Mesenchymal stem cell (in vitro differentiated cells and primary cell): ENCODE measurements around the gene CCR4.
"Not testable (repeated sequence)": the region's sequence is repeated elsewhere in the genome, so short reads cannot be mapped to it uniquely, and the experiment has no call there.

Experiments used
- DNase-seq: peaks from one replicate; pipeline ENCODE4 v3.0.0-alpha.2; 2013
- H2AFZ ChIP-seq: one replicate; pipeline ENCODE4 v1.6.1; 2013; ENCODE audit warnings: low read depth, mild to moderate bottlenecking, control low read depth, inconsistent platforms, low read length, moderate library complexity
- H2AK5ac ChIP-seq: 2 replicates; pipeline ENCODE4 v1.6.1; 2013; ENCODE audit warnings: low read length, moderate library complexity, mild to moderate bottlenecking, inconsistent platforms; ENCODE audit not compliant: severe bottlenecking
- H2BK120ac ChIP-seq: one replicate; pipeline ENCODE4 v1.6.1; 2013; ENCODE audit warnings: low read depth, mild to moderate bottlenecking, inconsistent platforms, low read length, moderate library complexity
- H2BK12ac ChIP-seq, 2 experiments: one replicate each; pipeline ENCODE4 v1.6.1; 2013; ENCODE audit warnings: inconsistent platforms in 2 of 2, low read length in 2 of 2, mild to moderate bottlenecking in 2 of 2, moderate library complexity in 2 of 2, control low read depth in 1 of 2
- H2BK15ac ChIP-seq: one replicate; pipeline ENCODE4 v1.6.1; 2013; ENCODE audit warnings: mild to moderate bottlenecking, low read depth, inconsistent platforms; ENCODE audit not compliant: poor library complexity, severe bottlenecking
- H2BK5ac ChIP-seq: 2 replicates; pipeline ENCODE4 v1.6.1; 2013; ENCODE audit warnings: low read depth, mild to moderate bottlenecking, low read length, control low read depth, inconsistent platforms; ENCODE audit not compliant: poor library complexity, severe bottlenecking
- H3K14ac ChIP-seq, 2 experiments: one replicate each; pipeline ENCODE4 v1.6.1; 2013; ENCODE audit warnings: inconsistent platforms in 2 of 2, low read length in 2 of 2, control low read depth in 1 of 2, mild to moderate bottlenecking in 1 of 2, moderate library complexity in 1 of 2
- H3K18ac ChIP-seq, 2 experiments: one replicate each; pipeline ENCODE4 v1.6.1; 2013; ENCODE audit warnings: inconsistent platforms in 2 of 2, low read length in 2 of 2, control low read depth in 1 of 2, low read depth in 1 of 2, mild to moderate bottlenecking in 1 of 2
- H3K23ac ChIP-seq, 2 experiments: one replicate each; pipeline ENCODE4 v1.6.1; 2013; ENCODE audit warnings: inconsistent platforms in 2 of 2, low read length in 2 of 2, mild to moderate bottlenecking in 2 of 2, moderate library complexity in 2 of 2, control low read depth in 1 of 2
- H3K27ac ChIP-seq: 2 replicates; pipeline ENCODE4 v1.5.1; 2013; ENCODE audit warnings: mild to moderate bottlenecking, moderate library complexity, low read length, control low read depth, inconsistent platforms; ENCODE audit not compliant: poor library complexity, severe bottlenecking
- H3K27me3 ChIP-seq, 2 experiments: 2 replicates each; pipeline versions ENCODE4 v1.6.1 to v1.7.0; 2013; ENCODE audit warnings: low read length in 2 of 2, mild to moderate bottlenecking in 2 of 2, moderate library complexity in 2 of 2, control low read depth in 1 of 2, inconsistent platforms in 1 of 2; ENCODE audit not compliant: control insufficient read depth in 1 of 2, insufficient read depth in 1 of 2
- H3K36me3 ChIP-seq, 2 experiments: 2 replicates each; pipeline versions ENCODE4 v1.6.1 to v1.7.0; 2013; ENCODE audit warnings: low read length in 2 of 2, control low read depth in 1 of 2, inconsistent platforms in 1 of 2, low read depth in 1 of 2, mild to moderate bottlenecking in 1 of 2; ENCODE audit not compliant: insufficient read depth in 2 of 2, control insufficient read depth in 1 of 2
- H3K4ac ChIP-seq, 2 experiments: one replicate each; pipeline ENCODE4 v1.6.1; 2013; ENCODE audit warnings: inconsistent platforms in 2 of 2, low read length in 2 of 2, mild to moderate bottlenecking in 2 of 2, moderate library complexity in 2 of 2, control low read depth in 1 of 2, low read depth in 1 of 2
- H3K4me1 ChIP-seq: 2 replicates; pipeline ENCODE4 v1.6.1; 2013; ENCODE audit warnings: low read depth, low read length, control low read depth; ENCODE audit not compliant: control insufficient read depth, insufficient read depth
- H3K4me2 ChIP-seq: 2 replicates; pipeline ENCODE4 v1.6.1; 2013; ENCODE audit warnings: low read length, mild to moderate bottlenecking, inconsistent platforms; ENCODE audit not compliant: poor library complexity, severe bottlenecking
- H3K4me3 ChIP-seq, 2 experiments: 2 replicates each; pipeline versions ENCODE4 v1.5.1 to v1.7.0; 2013; ENCODE audit warnings: low read length in 2 of 2, mild to moderate bottlenecking in 2 of 2, control low read depth in 1 of 2, low read depth in 1 of 2; ENCODE audit not compliant: insufficient read depth in 1 of 2
- H3K79me1 ChIP-seq: replicated peaks from 2 replicates; pipeline ENCODE4 v1.6.1; 2013; ENCODE audit warnings: mild to moderate bottlenecking, control low read depth, low read length, inconsistent platforms; ENCODE audit not compliant: poor library complexity, severe bottlenecking
- H3K9ac ChIP-seq: 2 replicates; pipeline ENCODE4 v1.7.0; 2013; ENCODE audit warnings: mild to moderate bottlenecking, low read length, moderate library complexity
- H3K9me3 ChIP-seq: 2 replicates; pipeline ENCODE4 v1.7.0; 2013; ENCODE audit warnings: mild to moderate bottlenecking, low read length; ENCODE audit not compliant: control insufficient read depth
- H4K8ac ChIP-seq: one replicate; pipeline ENCODE4 v1.6.1; 2013; ENCODE audit warnings: inconsistent platforms, mild to moderate bottlenecking, low read length, moderate library complexity
- H4K91ac ChIP-seq: one replicate; pipeline ENCODE4 v1.6.1; 2013; ENCODE audit warnings: mild to moderate bottlenecking, low read length, inconsistent platforms
- WGBS: methylation state at CpG from one replicate; pipeline ENCODE4 v1.1.7; 2013; ENCODE audit warnings: mixed read lengths; 5-methylcytosine and 5-hydroxymethylcytosine counted together

Gene CCR4

GRCh38 chr3:32922078-32922477 is 29.4 kb upstream of the CCR4 start:
- H3K4me1 ChIP-seq, result no peaks in the 10 kb centered on the region
- H2BK120ac ChIP-seq, result no peak overlapping the region
- no peak overlapping the region for H2AFZ ChIP-seq
- no peaks in the 10 kb centered on the region for H3K36me3 ChIP-seq
- no peak overlapping the region for H3K4me2 ChIP-seq
- H3K14ac ChIP-seq, result no peak overlapping the region
- no peak overlapping the region for H2BK15ac ChIP-seq
- no peak overlapping the region for H3K27ac ChIP-seq
- H4K91ac ChIP-seq, result no peak overlapping the region
- H3K27me3 ChIP-seq, result peaks cover 5 to 9% of the 10 kb centered on the region in 2 experiments
- H3K4ac ChIP-seq, result no peak overlapping the region
- H3K9ac ChIP-seq, result no peak overlapping the region
- 82% methylated on average over 7 of the region's 7 CpGs for WGBS
- H2BK12ac ChIP-seq, result no peak overlapping the region
- DNase-seq, result no peak
- no peak overlapping the region for H4K8ac ChIP-seq
- no peak overlapping the region for H2AK5ac ChIP-seq
- peaks cover 10% of the 10 kb centered on the region for H3K9me3 ChIP-seq
- H3K79me1 ChIP-seq, result no peaks in the 10 kb centered on the region
- no peak overlapping the region for H3K18ac ChIP-seq
- no peak overlapping the region for H3K4me3 ChIP-seq
- no peak overlapping the region for H3K23ac ChIP-seq
- no peak overlapping the region for H2BK5ac ChIP-seq

- H2BK120ac ChIP-seq, result no peak overlapping the region
- H2BK12ac ChIP-seq, result no peak overlapping the region
- H2AFZ ChIP-seq, result no peak overlapping the region
- H3K9ac ChIP-seq, result no peak overlapping the region
- no peak overlapping the region for H3K4me3 ChIP-seq
- H3K79me1 ChIP-seq, result no peaks in the 10 kb centered on the region
- no peak overlapping the region for H3K18ac ChIP-seq
- 96% methylated on average over 3 of the region's 3 CpGs for WGBS
- H3K27me3 ChIP-seq, result no peaks in the 10 kb centered on the region
- no peak overlapping the region for H4K91ac ChIP-seq
- H3K14ac ChIP-seq, result no peak overlapping the region
- H3K36me3 ChIP-seq, result no peaks in the 10 kb centered on the region
- H4K8ac ChIP-seq, result no peak overlapping the region
- H3K4ac ChIP-seq, result no peak overlapping the region
- H3K4me1 ChIP-seq, result no peaks in the 10 kb centered on the region
- H3K4me2 ChIP-seq, result no peak overlapping the region
- no peaks in the 10 kb centered on the region for H3K9me3 ChIP-seq
- H3K27ac ChIP-seq, result no peak overlapping the region
- no peak overlapping the region for H2AK5ac ChIP-seq
- DNase-seq, result no peak
- no peak overlapping the region for H2BK15ac ChIP-seq
- no peak overlapping the region for H3K23ac ChIP-seq
- H2BK5ac ChIP-seq, result no peak overlapping the region
Measured at GRCh38 chr3:32930161-32930560, 21.3 kb upstream of the CCR4 start.

GRCh38 chr3:32931273-32931672 is 20.2 kb upstream of the CCR4 start:
- H3K27me3 ChIP-seq, H2BK12ac ChIP-seq, H2BK15ac ChIP-seq, H2BK120ac ChIP-seq, H3K36me3 ChIP-seq, H4K91ac ChIP-seq, H3K9ac ChIP-seq, H4K8ac ChIP-seq, H3K18ac ChIP-seq, H3K14ac ChIP-seq, H3K4ac ChIP-seq, H3K23ac ChIP-seq, H3K4me2 ChIP-seq, H2AK5ac ChIP-seq, H3K4me3 ChIP-seq, DNase-seq, H3K4me1 ChIP-seq, H2BK5ac ChIP-seq, H3K79me1 ChIP-seq, H3K27ac ChIP-seq, H2AFZ ChIP-seq, H3K9me3 ChIP-seq: not testable (repeated sequence)
- 75% methylated on average over 2 of the region's 2 CpGs for WGBS

GRCh38 chr3:32934150-32934742 is 17.2 kb upstream of the CCR4 start:
- Histone ChIP-seq H3K36me3 (no peaks in the 10 kb centered on the region), H3K18ac (no peak overlapping the region), H2AK5ac (no peak overlapping the region), H3K4ac (no peak overlapping the region), H2AFZ (no peak overlapping the region), H3K4me1 (no peaks in the 10 kb centered on the region), H3K27ac (no peak overlapping the region), H3K4me2 (no peak overlapping the region), H3K79me1 (no peaks in the 10 kb centered on the region), H3K14ac (no peak overlapping the region), H4K8ac (no peak overlapping the region), H3K9me3 (no peaks in the 10 kb centered on the region), H2BK12ac (no peak overlapping the region), H3K27me3 (peaks cover 0 to 7% of the 10 kb centered on the region in 2 experiments), H3K23ac (no peak overlapping the region), H2BK15ac (no peak overlapping the region), H3K4me3 (no peak overlapping the region), H4K91ac (no peak overlapping the region), H2BK120ac (no peak overlapping the region), H2BK5ac (no peak overlapping the region), H3K9ac (no peak overlapping the region)
- peak; percentile 23 for DNase-seq
- 38% methylated on average over 2 of the region's 5 CpGs for WGBS
